Liver (tissue), 9 donors: ENCODE results near the gene GLT1D1. TPM values are rescaled to one million over a fixed set of nuclear protein-coding genes. Genes with fewer than 3 reads are reported as not detected.

Source experiments
- DNase-seq: peaks from one replicate; pipeline ENCODE4 v3.0.0-alpha.2; 2017; ENCODE audit warnings: low spot score
- H3K27ac ChIP-seq, 2 donors: one replicate each; pipeline ENCODE4 v1.7.0; 2013; ENCODE audit warnings: inconsistent platforms in 2 of 2, low read length in 2 of 2, control low read depth in 1 of 2, low read depth in 1 of 2, mild to moderate bottlenecking in 1 of 2
- H3K27me3 ChIP-seq, 4 donors: one replicate each; pipeline versions ENCODE4 v1.6.1 to v1.7.0; 2013; ENCODE audit warnings: low read length in 3 of 4, inconsistent platforms in 1 of 4, mild to moderate bottlenecking in 1 of 4, moderate library complexity in 1 of 4; ENCODE audit not compliant: control insufficient read depth in 4 of 4, insufficient read depth in 4 of 4
- H3K36me3 ChIP-seq, 4 donors: one replicate each; pipeline versions ENCODE4 v1.6.1 to v1.7.0; 2013; ENCODE audit warnings: low read length in 3 of 4, mild to moderate bottlenecking in 3 of 4, low read depth in 1 of 4, moderate library complexity in 1 of 4; ENCODE audit not compliant: control insufficient read depth in 4 of 4, insufficient read depth in 3 of 4
- H3K4me1 ChIP-seq, 4 donors: one replicate each; pipeline versions ENCODE4 v1.6.1 to v1.7.0; 2013; ENCODE audit warnings: low read length in 3 of 4, mild to moderate bottlenecking in 3 of 4, moderate library complexity in 1 of 4; ENCODE audit not compliant: control insufficient read depth in 4 of 4, insufficient read depth in 4 of 4
- H3K4me3 ChIP-seq, 3 donors: one replicate each; pipeline versions ENCODE4 v1.6.1 to v1.7.0; 2013; ENCODE audit warnings: low read length in 3 of 3, control low read depth in 1 of 3, low read depth in 1 of 3, mild to moderate bottlenecking in 1 of 3
- H3K9ac ChIP-seq, 2 donors: one replicate each; pipeline ENCODE4 v1.7.0; 2013; ENCODE audit warnings: low read length in 2 of 2, mild to moderate bottlenecking in 2 of 2, moderate library complexity in 2 of 2, control low read depth in 1 of 2, low read depth in 1 of 2
- H3K9me3 ChIP-seq, 4 donors: one replicate each; pipeline versions ENCODE4 v1.6.1 to v1.7.0; 2013; ENCODE audit warnings: low read length in 3 of 4; ENCODE audit not compliant: control insufficient read depth in 4 of 4
- EGR1 ChIP-seq, 2 donors: IDR thresholded peaks; 2 replicates each; pipeline ENCODE4 v1.6.1; 2016 to 2018; ENCODE audit warnings: antibody characterized with exemption in 2 of 2, low read depth in 2 of 2
- FOXA1 ChIP-seq: IDR thresholded peaks from 2 replicates; pipeline ENCODE4 v1.6.1; 2016; ENCODE audit warnings: antibody characterized with exemption
- FOXA2 ChIP-seq: IDR thresholded peaks from 2 replicates; pipeline ENCODE4 v1.6.1; 2016; ENCODE audit warnings: antibody characterized with exemption
- GABPA ChIP-seq, 2 donors: IDR thresholded peaks in 1 of 2; conservative IDR thresholded peaks in 1 of 2; 2 replicates each; pipeline ENCODE4 v1.6.1; 2016; ENCODE audit warnings: antibody characterized with exemption in 2 of 2, mild to moderate bottlenecking in 1 of 2, moderate library complexity in 1 of 2
- HNF4A ChIP-seq, 2 donors: conservative IDR thresholded peaks; 2 replicates each; pipeline ENCODE4 v1.6.1; 2016; ENCODE audit warnings: antibody characterized with exemption in 2 of 2, mild to moderate bottlenecking in 2 of 2
- HNF4G ChIP-seq: IDR thresholded peaks from 2 replicates; pipeline ENCODE4 v1.6.1; 2016; ENCODE audit warnings: antibody characterized with exemption
- JUND ChIP-seq, 2 donors: IDR thresholded peaks; 2 replicates each; pipeline ENCODE4 v1.6.1; 2016; ENCODE audit warnings: antibody characterized with exemption in 2 of 2
- NR2F2 ChIP-seq: IDR thresholded peaks from 2 replicates; pipeline ENCODE4 v1.6.1; 2016; ENCODE audit warnings: antibody characterized with exemption
- RAD21 ChIP-seq, 2 donors: IDR thresholded peaks; 2 replicates each; pipeline ENCODE4 v1.6.1; 2016; ENCODE audit warnings: antibody characterized with exemption in 2 of 2, mild to moderate bottlenecking in 2 of 2
- RXRA ChIP-seq, 2 donors: IDR thresholded peaks; 2 replicates each; pipeline ENCODE4 v1.6.1; 2017 to 2018; ENCODE audit warnings: antibody characterized with exemption in 2 of 2, mild to moderate bottlenecking in 1 of 2
- SP1 ChIP-seq: IDR thresholded peaks from 2 replicates; pipeline ENCODE4 v1.6.1; 2018; ENCODE audit warnings: antibody characterized with exemption, mild to moderate bottlenecking
- YY1 ChIP-seq: IDR thresholded peaks from 2 replicates; pipeline ENCODE4 v1.6.1; 2016; ENCODE audit warnings: antibody characterized with exemption, mild to moderate bottlenecking
- ZBTB33 ChIP-seq: IDR thresholded peaks from 2 replicates; pipeline ENCODE4 v1.6.1; 2016; ENCODE audit warnings: antibody characterized with exemption
- WGBS: extraction: QIAGEN DNeasy Blood & Tissue Kit; methylation state at CpG from one replicate; pipeline ENCODE4 v1.1.7; 2013; 5-methylcytosine and 5-hydroxymethylcytosine counted together
- polyA plus RNA-seq, 2 donors: library from polyadenylated mRNA; stranded (reverse) in 1 of 2; unstranded in 1 of 2; fragments of 200-250 nt in 1 of 2; fragments of >200 nt in 1 of 2; fragmentation: Nextera tagmentation in 1 of 2; extraction: Ambion mirVana in 1 of 2; gene quantifications; one replicate each; pipeline versions ENCODE4 v1.2.1 to v1.2.3, GENCODE V29; 2013 to 2015
- total RNA-seq, 2 donors: library from RNA; depleted of rRNA; stranded (reverse); fragments of >200 nt; gene quantifications; one replicate each; pipeline ENCODE4 v1.2.3, GENCODE V29; 2014
- TF ChIP-seq, protein P1 (sequence below): IDR thresholded peaks from 2 replicates; pipeline ENCODE4 v1.6.1; 2016; ENCODE audit warnings: antibody characterized with exemption
- TF ChIP-seq, protein P2 (sequence below): fragments of 150-350 bp; IDR thresholded peaks from 2 replicates; pipeline ENCODE4 v1.5.1; 2017; ENCODE audit warnings: improper control_type of control experiment, low read depth, low read length; ENCODE audit not compliant: missing input control
- TF ChIP-seq, protein P3 (sequence below): IDR thresholded peaks from 2 replicates; pipeline ENCODE4 v1.6.1; 2016; ENCODE audit warnings: antibody characterized with exemption
- TF ChIP-seq, protein P4 (sequence below): IDR thresholded peaks from 2 replicates; pipeline ENCODE4 v1.6.1; 2016; ENCODE audit warnings: antibody characterized with exemption, mild to moderate bottlenecking
- donor health status: healthy.
- donor health status: healthy.
- donor health status: healthy.
- donor health status: healthy.
- donor health status: healthy.

The GLT1D1 gene
- total and polyA plus RNA-seq, 4 donors: 10.4 to 17.7 (median 13.9) TPM

DNA sequence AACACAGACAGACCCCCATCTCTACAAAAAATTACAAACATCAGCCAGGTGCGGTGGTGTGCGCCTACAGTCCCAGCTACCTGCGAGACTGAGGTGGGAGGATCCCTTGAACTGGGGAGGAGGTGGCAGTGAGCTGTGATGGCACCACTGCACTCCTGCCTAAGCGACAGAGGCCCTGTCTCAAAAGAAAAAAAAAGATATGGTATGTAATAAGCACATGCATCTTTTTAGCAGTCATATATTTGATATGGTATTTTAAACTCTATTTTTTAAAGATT, 36.7 kb upstream of the GLT1D1 start:
- WGBS: 97% methylated on average over 4 of the region's 4 CpGs
- H3K36me3 ChIP-seq: peaks cover 0 to 12% (median 5%) of the 10 kb centered on the region in 4 donors
- DNase-seq: no peak
- no peak overlapping the region for H3K4me3 ChIP-seq
- no peaks in the 10 kb centered on the region for H3K9me3 ChIP-seq
- peaks cover 3 to 20% (median 5%) of the 10 kb centered on the region in 4 donors for H3K4me1 ChIP-seq
- peak overlapping the region in 1 of 2 donors; percentile 98 for H3K27ac ChIP-seq
- H3K9ac ChIP-seq: no peak overlapping the region
- TF ChIP-seq HNF4G (no peak), FOXA2 (no peak), EGR1 (IDR thresholded peaks at IDR 0.05; ENCODE audit: low read depth in 2 of 2) (no peak), SP1 (no peak)
- TF ChIP-seq, protein P1, sequence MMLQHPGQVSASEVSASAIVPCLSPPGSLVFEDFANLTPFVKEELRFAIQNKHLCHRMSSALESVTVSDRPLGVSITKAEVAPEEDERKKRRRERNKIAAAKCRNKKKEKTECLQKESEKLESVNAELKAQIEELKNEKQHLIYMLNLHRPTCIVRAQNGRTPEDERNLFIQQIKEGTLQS: no peak
- TF ChIP-seq, protein P2, sequence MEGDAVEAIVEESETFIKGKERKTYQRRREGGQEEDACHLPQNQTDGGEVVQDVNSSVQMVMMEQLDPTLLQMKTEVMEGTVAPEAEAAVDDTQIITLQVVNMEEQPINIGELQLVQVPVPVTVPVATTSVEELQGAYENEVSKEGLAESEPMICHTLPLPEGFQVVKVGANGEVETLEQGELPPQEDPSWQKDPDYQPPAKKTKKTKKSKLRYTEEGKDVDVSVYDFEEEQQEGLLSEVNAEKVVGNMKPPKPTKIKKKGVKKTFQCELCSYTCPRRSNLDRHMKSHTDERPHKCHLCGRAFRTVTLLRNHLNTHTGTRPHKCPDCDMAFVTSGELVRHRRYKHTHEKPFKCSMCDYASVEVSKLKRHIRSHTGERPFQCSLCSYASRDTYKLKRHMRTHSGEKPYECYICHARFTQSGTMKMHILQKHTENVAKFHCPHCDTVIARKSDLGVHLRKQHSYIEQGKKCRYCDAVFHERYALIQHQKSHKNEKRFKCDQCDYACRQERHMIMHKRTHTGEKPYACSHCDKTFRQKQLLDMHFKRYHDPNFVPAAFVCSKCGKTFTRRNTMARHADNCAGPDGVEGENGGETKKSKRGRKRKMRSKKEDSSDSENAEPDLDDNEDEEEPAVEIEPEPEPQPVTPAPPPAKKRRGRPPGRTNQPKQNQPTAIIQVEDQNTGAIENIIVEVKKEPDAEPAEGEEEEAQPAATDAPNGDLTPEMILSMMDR: no peak
- H3K27me3 ChIP-seq: no peaks in the 10 kb centered on the region

DNA sequence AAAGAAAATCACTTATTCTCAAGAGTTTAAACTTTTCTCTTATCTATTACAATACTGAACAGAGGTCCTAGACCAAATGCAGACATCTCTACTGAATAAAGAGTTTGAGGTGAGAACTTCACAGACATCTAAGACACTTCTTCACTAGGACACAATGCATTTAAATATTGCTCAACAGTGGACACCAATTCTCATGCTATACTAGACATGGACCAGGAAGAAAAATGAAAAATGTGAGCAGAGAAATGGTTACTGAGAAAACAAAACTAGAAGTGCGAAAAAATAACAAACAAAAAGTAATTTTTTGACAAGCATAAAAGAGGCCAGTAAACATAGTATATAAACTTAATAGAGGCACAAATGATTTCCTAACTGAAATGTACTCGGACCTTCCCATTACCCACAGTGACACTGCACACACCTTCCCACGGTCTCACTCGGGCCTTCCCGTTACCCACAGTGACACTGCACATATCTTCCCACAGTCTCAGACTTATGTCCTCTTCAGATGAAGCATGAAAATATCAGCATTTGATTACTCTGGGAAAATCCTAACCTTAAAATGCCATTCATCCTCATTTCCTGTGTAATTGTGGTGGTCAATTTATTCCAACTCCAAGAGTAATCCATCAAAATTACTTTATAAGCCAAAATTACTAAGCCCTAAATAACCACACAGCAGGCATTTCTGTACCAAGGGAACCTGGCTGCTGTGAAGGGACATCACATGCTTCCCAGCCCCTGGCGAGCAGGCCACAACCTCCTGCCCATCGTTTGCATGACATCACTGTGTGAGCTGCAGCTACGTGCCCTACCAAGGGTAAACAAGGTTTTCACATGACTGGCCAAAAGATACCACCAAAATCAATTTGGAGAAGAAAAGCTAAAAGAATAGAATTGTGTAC, 35.9 kb upstream of the GLT1D1 start:
- Histone ChIP-seq H3K36me3 (peaks cover 0 to 12% (median 5%) of the 10 kb centered on the region in 4 donors), H3K27me3 (no peaks in the 10 kb centered on the region), H3K4me1 (peaks cover 3 to 20% (median 9%) of the 10 kb centered on the region in 4 donors), H3K4me3 (no peak overlapping the region), H3K27ac (peak overlapping the region; percentile 94 to 98), H3K9me3 (no peaks in the 10 kb centered on the region), H3K9ac (peak overlapping the region; percentile 43 to 88)
- TF ChIP-seq, protein P1: no peak
- TF ChIP-seq RXRA (IDR thresholded peaks at IDR 0.05) (peak in 1 of 2 donors; percentile 67), FOXA2 (peak; percentile 96), EGR1 (IDR thresholded peaks at IDR 0.05; ENCODE audit: low read depth in 2 of 2) (peak in 1 of 2 donors; percentile 20), GABPA (IDR thresholded peaks at IDR 0.05 in 1 of 2, conservative IDR thresholded peaks at IDR 0.05 in 1 of 2) (no peak), ZBTB33 (peak; percentile 68), YY1 (peak; percentile 57), HNF4A (conservative IDR thresholded peaks at IDR 0.05) (peak in 1 of 2 donors; percentile 61), JUND (IDR thresholded peaks at IDR 0.05) (peak; percentile 43 to 82), FOXA1 (peak; percentile 93), RAD21 (IDR thresholded peaks at IDR 0.05) (peak; percentile 39 to 43), NR2F2 (no peak)
- TF ChIP-seq, protein P3, sequence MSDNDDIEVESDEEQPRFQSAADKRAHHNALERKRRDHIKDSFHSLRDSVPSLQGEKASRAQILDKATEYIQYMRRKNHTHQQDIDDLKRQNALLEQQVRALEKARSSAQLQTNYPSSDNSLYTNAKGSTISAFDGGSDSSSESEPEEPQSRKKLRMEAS: peak; percentile 49
- TF ChIP-seq, protein P4, sequence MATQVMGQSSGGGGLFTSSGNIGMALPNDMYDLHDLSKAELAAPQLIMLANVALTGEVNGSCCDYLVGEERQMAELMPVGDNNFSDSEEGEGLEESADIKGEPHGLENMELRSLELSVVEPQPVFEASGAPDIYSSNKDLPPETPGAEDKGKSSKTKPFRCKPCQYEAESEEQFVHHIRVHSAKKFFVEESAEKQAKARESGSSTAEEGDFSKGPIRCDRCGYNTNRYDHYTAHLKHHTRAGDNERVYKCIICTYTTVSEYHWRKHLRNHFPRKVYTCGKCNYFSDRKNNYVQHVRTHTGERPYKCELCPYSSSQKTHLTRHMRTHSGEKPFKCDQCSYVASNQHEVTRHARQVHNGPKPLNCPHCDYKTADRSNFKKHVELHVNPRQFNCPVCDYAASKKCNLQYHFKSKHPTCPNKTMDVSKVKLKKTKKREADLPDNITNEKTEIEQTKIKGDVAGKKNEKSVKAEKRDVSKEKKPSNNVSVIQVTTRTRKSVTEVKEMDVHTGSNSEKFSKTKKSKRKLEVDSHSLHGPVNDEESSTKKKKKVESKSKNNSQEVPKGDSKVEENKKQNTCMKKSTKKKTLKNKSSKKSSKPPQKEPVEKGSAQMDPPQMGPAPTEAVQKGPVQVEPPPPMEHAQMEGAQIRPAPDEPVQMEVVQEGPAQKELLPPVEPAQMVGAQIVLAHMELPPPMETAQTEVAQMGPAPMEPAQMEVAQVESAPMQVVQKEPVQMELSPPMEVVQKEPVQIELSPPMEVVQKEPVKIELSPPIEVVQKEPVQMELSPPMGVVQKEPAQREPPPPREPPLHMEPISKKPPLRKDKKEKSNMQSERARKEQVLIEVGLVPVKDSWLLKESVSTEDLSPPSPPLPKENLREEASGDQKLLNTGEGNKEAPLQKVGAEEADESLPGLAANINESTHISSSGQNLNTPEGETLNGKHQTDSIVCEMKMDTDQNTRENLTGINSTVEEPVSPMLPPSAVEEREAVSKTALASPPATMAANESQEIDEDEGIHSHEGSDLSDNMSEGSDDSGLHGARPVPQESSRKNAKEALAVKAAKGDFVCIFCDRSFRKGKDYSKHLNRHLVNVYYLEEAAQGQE: no peak
- no peak for DNase-seq
- 50% methylated on average over 8 of the region's 8 CpGs for WGBS
